ENCODE data around the gene ULK2.

ULK2 gene

GRCh38 chr17:19738757-19739156 lies 129.0 kb downstream of the ULK2 start:
- Histone ChIP-seq H3K4me1 (ENCODE audit: insufficient read depth, low read length, severe bottlenecking) (no peaks in the 10 kb centered on the region), H3K9me3 (ENCODE audit: low read length) (no peaks in the 10 kb centered on the region), H3K4me3 (ENCODE audit: low read depth, low read length, poor library complexity, severe bottlenecking) (no peak overlapping the region), H3K27me3 (ENCODE audit: insufficient read depth, low read length) (no peaks in the 10 kb centered on the region), H3K9me2 (ENCODE audit: low read depth, low read length) (no peaks in the 10 kb centered on the region), H2AFZ (ENCODE audit: low read length) (no peak overlapping the region), H3K36me3 (ENCODE audit: insufficient read depth, low read length) (no peaks in the 10 kb centered on the region), H3K27ac (ENCODE audit: low read depth, low read length, poor library complexity, severe bottlenecking) (no peak overlapping the region), H3K9ac (ENCODE audit: low read length) (no peak overlapping the region), H3K79me2 (ENCODE audit: insufficient read depth, low read length) (no peaks in the 10 kb centered on the region), H3F3A (ENCODE audit: insufficient read depth, low read length) (no peaks in the 10 kb centered on the region), H4K20me1 (ENCODE audit: insufficient read depth, low read length) (no peaks in the 10 kb centered on the region), H3K4me2 (ENCODE audit: low read length) (no peak overlapping the region)
- TF ChIP-seq CTCF (IDR thresholded peaks at IDR 0.05; ENCODE audit: low read length) (no peak), EZH2 (IDR thresholded peaks at IDR 0.05; ENCODE audit: borderline replicate concordance, low read length) (no peak)

- Histone ChIP-seq H3K9me2 (ENCODE audit: low read depth, low read length) (no peaks in the 10 kb centered on the region), H3K9ac (ENCODE audit: low read length) (no peak overlapping the region), H3K27ac (ENCODE audit: low read depth, low read length, poor library complexity, severe bottlenecking) (no peak overlapping the region), H3K36me3 (ENCODE audit: insufficient read depth, low read length) (no peaks in the 10 kb centered on the region), H3K79me2 (ENCODE audit: insufficient read depth, low read length) (no peaks in the 10 kb centered on the region), H4K20me1 (ENCODE audit: insufficient read depth, low read length) (no peaks in the 10 kb centered on the region), H2AFZ (ENCODE audit: low read length) (no peak overlapping the region), H3K4me2 (ENCODE audit: low read length) (no peak overlapping the region), H3K27me3 (ENCODE audit: insufficient read depth, low read length) (no peaks in the 10 kb centered on the region), H3K4me1 (ENCODE audit: insufficient read depth, low read length, severe bottlenecking) (no peaks in the 10 kb centered on the region), H3K4me3 (ENCODE audit: low read depth, low read length, poor library complexity, severe bottlenecking) (no peak overlapping the region), H3K9me3 (ENCODE audit: low read length) (no peaks in the 10 kb centered on the region), H3F3A (ENCODE audit: insufficient read depth, low read length) (no peaks in the 10 kb centered on the region)
- TF ChIP-seq CTCF (IDR thresholded peaks at IDR 0.05; ENCODE audit: low read length), result no peak
- no peak for TF ChIP-seq EZH2 (IDR thresholded peaks at IDR 0.05; ENCODE audit: borderline replicate concordance, low read length)
These were observed 129.7 kb downstream of the ULK2 start for GRCh38 chr17:19738073-19738449.

- no peaks in the 10 kb centered on the region for H3K36me3 ChIP-seq (ENCODE audit: insufficient read depth, low read length)
- no peaks in the 10 kb centered on the region for H3K27me3 ChIP-seq (ENCODE audit: insufficient read depth, low read length)
- no peaks in the 10 kb centered on the region for H3F3A ChIP-seq (ENCODE audit: insufficient read depth, low read length)
- H2AFZ ChIP-seq (ENCODE audit: low read length), result no peak overlapping the region
- TF ChIP-seq EZH2 (IDR thresholded peaks at IDR 0.05; ENCODE audit: borderline replicate concordance, low read length) (no peak), CTCF (IDR thresholded peaks at IDR 0.05; ENCODE audit: low read length) (no peak)
- no peak overlapping the region for H3K4me2 ChIP-seq (ENCODE audit: low read length)
- H3K4me1 ChIP-seq (ENCODE audit: insufficient read depth, low read length, severe bottlenecking), result no peaks in the 10 kb centered on the region
- H3K9ac ChIP-seq (ENCODE audit: low read length), result no peak overlapping the region
- no peaks in the 10 kb centered on the region for H3K79me2 ChIP-seq (ENCODE audit: insufficient read depth, low read length)
- no peaks in the 10 kb centered on the region for H3K9me3 ChIP-seq (ENCODE audit: low read length)
- H3K9me2 ChIP-seq (ENCODE audit: low read depth, low read length), result no peaks in the 10 kb centered on the region
- no peak overlapping the region for H3K4me3 ChIP-seq (ENCODE audit: low read depth, low read length, poor library complexity, severe bottlenecking)
- H3K27ac ChIP-seq (ENCODE audit: low read depth, low read length, poor library complexity, severe bottlenecking), result no peak overlapping the region
- H4K20me1 ChIP-seq (ENCODE audit: insufficient read depth, low read length), result no peaks in the 10 kb centered on the region
These were observed 130.2 kb downstream of the ULK2 start for GRCh38 chr17:19737305-19738072.

All from OCI-LY1 (cell line).